ENCODE results near the gene UBL5.
A peak's percentile ranks its signal among the peaks of the same experiment; 100 is the strongest.
"Not testable (repeated sequence)": the region's sequence is repeated elsewhere in the genome, so short reads cannot be mapped to it uniquely, and the experiment has no call there.

UBL5 gene

GRCh38 chr19:9789066-9789465, 38.7 kb upstream of the UBL5 start:
- H3K79me2 ChIP-seq (ENCODE audit: insufficient read depth, low read length), result no peaks in the 10 kb centered on the region
- no peak overlapping the region for H3K9ac ChIP-seq (ENCODE audit: low read length)
- no peak overlapping the region for H3K27ac ChIP-seq (ENCODE audit: low read depth, low read length, poor library complexity, severe bottlenecking)
- no peaks in the 10 kb centered on the region for H4K20me1 ChIP-seq (ENCODE audit: insufficient read depth, low read length)
- no peaks in the 10 kb centered on the region; the same call in 1 of the 2 replicates for H3F3A ChIP-seq (ENCODE audit: insufficient read depth, low read length)
- H3K4me3 ChIP-seq (ENCODE audit: low read depth, low read length, poor library complexity, severe bottlenecking), result no peak overlapping the region
- H2AFZ ChIP-seq (ENCODE audit: low read length), result no peak overlapping the region
- 0 out of 2 replicates have a peak, but pooled peaks cover 5% of the 10 kb centered on the region for H3K36me3 ChIP-seq (ENCODE audit: insufficient read depth, low read length)
- H3K4me1 ChIP-seq (ENCODE audit: insufficient read depth, low read length, severe bottlenecking), result peaks cover 29% of the 10 kb centered on the region
- H3K27me3 ChIP-seq (ENCODE audit: insufficient read depth, low read length), result no peaks in the 10 kb centered on the region
- H3K4me2 ChIP-seq (ENCODE audit: low read length), result no peak overlapping the region
- no peaks in the 10 kb centered on the region for H3K9me2 ChIP-seq (ENCODE audit: low read depth, low read length)
- TF ChIP-seq, protein P1, sequence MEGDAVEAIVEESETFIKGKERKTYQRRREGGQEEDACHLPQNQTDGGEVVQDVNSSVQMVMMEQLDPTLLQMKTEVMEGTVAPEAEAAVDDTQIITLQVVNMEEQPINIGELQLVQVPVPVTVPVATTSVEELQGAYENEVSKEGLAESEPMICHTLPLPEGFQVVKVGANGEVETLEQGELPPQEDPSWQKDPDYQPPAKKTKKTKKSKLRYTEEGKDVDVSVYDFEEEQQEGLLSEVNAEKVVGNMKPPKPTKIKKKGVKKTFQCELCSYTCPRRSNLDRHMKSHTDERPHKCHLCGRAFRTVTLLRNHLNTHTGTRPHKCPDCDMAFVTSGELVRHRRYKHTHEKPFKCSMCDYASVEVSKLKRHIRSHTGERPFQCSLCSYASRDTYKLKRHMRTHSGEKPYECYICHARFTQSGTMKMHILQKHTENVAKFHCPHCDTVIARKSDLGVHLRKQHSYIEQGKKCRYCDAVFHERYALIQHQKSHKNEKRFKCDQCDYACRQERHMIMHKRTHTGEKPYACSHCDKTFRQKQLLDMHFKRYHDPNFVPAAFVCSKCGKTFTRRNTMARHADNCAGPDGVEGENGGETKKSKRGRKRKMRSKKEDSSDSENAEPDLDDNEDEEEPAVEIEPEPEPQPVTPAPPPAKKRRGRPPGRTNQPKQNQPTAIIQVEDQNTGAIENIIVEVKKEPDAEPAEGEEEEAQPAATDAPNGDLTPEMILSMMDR (IDR thresholded peaks at IDR 0.05; ENCODE audit: low read length), result no peak
- no peak for TF ChIP-seq EZH2 (IDR thresholded peaks at IDR 0.05; ENCODE audit: borderline replicate concordance, low read length)
- H3K9me3 ChIP-seq (ENCODE audit: low read length), result no peaks in the 10 kb centered on the region

GRCh38 chr19:9789579-9789978, 38.1 kb upstream of the UBL5 start:
- not testable (repeated sequence) for H3K4me3 ChIP-seq (ENCODE audit: low read depth, low read length, poor library complexity, severe bottlenecking); H4K20me1 ChIP-seq (ENCODE audit: insufficient read depth, low read length); H3K9me2 ChIP-seq (ENCODE audit: low read depth, low read length); H3K79me2 ChIP-seq (ENCODE audit: insufficient read depth, low read length); H2AFZ ChIP-seq (ENCODE audit: low read length); H3K4me2 ChIP-seq (ENCODE audit: low read length); H3K27ac ChIP-seq (ENCODE audit: low read depth, low read length, poor library complexity, severe bottlenecking); H3F3A ChIP-seq (ENCODE audit: insufficient read depth, low read length); H3K27me3 ChIP-seq (ENCODE audit: insufficient read depth, low read length); H3K9me3 ChIP-seq (ENCODE audit: low read length); H3K36me3 ChIP-seq (ENCODE audit: insufficient read depth, low read length); H3K9ac ChIP-seq (ENCODE audit: low read length)
- peaks cover 24% of the 10 kb centered on the region for H3K4me1 ChIP-seq (ENCODE audit: insufficient read depth, low read length, severe bottlenecking)

- Histone ChIP-seq H3K4me3 (ENCODE audit: low read depth, low read length, poor library complexity, severe bottlenecking) (peak overlapping the region; percentile 56), H3K4me2 (ENCODE audit: low read length) (peak overlapping the region; percentile 50), H3K4me1 (ENCODE audit: insufficient read depth, low read length, severe bottlenecking) (peaks cover 19% of the 10 kb centered on the region)
- H2AFZ ChIP-seq (ENCODE audit: low read length); H3K9ac ChIP-seq (ENCODE audit: low read length); H3K9me3 ChIP-seq (ENCODE audit: low read length); H3K9me2 ChIP-seq (ENCODE audit: low read depth, low read length); H3K79me2 ChIP-seq (ENCODE audit: insufficient read depth, low read length); H3K27me3 ChIP-seq (ENCODE audit: insufficient read depth, low read length); H4K20me1 ChIP-seq (ENCODE audit: insufficient read depth, low read length); H3K36me3 ChIP-seq (ENCODE audit: insufficient read depth, low read length); H3K27ac ChIP-seq (ENCODE audit: low read depth, low read length, poor library complexity, severe bottlenecking); H3F3A ChIP-seq (ENCODE audit: insufficient read depth, low read length): not testable (repeated sequence)
These were observed 36.7 kb upstream of the UBL5 start for GRCh38 chr19:9791073-9791367.

- Histone ChIP-seq H3F3A (ENCODE audit: insufficient read depth, low read length) (no peaks in the 10 kb centered on the region; the same call in 1 of the 2 replicates), H3K27me3 (ENCODE audit: insufficient read depth, low read length) (no peaks in the 10 kb centered on the region), H3K36me3 (ENCODE audit: insufficient read depth, low read length) (0 out of 2 replicates have a peak, but pooled peaks cover 5% of the 10 kb centered on the region), H3K4me1 (ENCODE audit: insufficient read depth, low read length, severe bottlenecking) (peaks cover 20% of the 10 kb centered on the region), H3K9me2 (ENCODE audit: low read depth, low read length) (no peaks in the 10 kb centered on the region), H3K4me3 (ENCODE audit: low read depth, low read length, poor library complexity, severe bottlenecking) (peak overlapping the region; percentile 65), H3K27ac (ENCODE audit: low read depth, low read length, poor library complexity, severe bottlenecking) (peak overlapping the region; percentile 66), H2AFZ (ENCODE audit: low read length) (no peak overlapping the region), H3K9me3 (ENCODE audit: low read length) (no peaks in the 10 kb centered on the region), H4K20me1 (ENCODE audit: insufficient read depth, low read length) (no peaks in the 10 kb centered on the region), H3K79me2 (ENCODE audit: insufficient read depth, low read length) (no peaks in the 10 kb centered on the region), H3K4me2 (ENCODE audit: low read length) (peak overlapping the region; percentile 60), H3K9ac (ENCODE audit: low read length) (peak overlapping the region; percentile 60)
- TF ChIP-seq EZH2 (IDR thresholded peaks at IDR 0.05; ENCODE audit: borderline replicate concordance, low read length), result no peak
- TF ChIP-seq, protein P1 (IDR thresholded peaks at IDR 0.05; ENCODE audit: low read length), result no peak
These were observed 36.0 kb upstream of the UBL5 start for GRCh38 chr19:9791552-9792205.
